NCI-H226 (cell line): ENCODE measurements around the gene RDX.
"Not testable (repeated sequence)": the region's sequence is repeated elsewhere in the genome, so short reads cannot be mapped to it uniquely, and the experiment has no call there.

ENCODE experiments used
- DNase-seq: peaks from one replicate; pipeline ENCODE4 v3.0.0-alpha.2; 2015

Gene RDX

DNA sequence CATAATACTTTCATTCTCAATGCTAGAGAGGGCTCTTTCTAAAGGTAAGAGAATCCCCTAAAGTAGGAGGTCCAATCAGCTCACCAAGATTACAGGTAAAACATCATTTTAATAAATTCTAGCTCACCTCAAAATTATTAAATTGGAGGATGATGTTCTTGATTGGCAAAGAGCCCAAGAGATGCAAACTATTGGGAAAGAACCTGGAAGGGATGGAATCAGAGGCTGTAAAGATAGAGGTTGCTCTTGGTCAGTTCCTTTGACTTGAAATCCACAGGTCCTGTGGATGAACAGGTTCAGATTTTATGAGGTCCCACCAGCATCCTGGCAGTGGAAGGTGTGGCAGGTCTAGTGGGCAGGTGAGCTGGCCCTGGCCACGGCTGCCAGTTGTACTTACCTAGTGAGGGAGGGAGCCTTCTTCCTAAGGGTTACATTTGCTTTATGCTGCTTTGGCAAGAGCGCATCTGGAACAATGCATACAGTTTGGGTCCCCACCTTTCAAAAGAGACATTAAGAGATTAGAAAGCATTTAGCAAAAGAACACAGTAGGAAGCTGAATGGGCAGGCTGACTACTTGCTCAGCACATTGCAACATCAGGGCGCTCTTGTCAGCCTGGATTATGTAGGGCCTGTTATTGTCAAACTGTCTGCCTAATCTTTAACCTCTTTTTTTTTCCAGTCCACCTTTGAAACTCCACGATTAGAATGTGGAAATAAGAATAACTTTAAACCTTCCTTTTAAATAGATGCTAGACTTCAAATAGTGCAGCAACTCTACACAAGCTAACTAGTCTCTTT is 97.0 kb downstream of the RDX start:
- peak; percentile 38 for DNase-seq

DNA sequence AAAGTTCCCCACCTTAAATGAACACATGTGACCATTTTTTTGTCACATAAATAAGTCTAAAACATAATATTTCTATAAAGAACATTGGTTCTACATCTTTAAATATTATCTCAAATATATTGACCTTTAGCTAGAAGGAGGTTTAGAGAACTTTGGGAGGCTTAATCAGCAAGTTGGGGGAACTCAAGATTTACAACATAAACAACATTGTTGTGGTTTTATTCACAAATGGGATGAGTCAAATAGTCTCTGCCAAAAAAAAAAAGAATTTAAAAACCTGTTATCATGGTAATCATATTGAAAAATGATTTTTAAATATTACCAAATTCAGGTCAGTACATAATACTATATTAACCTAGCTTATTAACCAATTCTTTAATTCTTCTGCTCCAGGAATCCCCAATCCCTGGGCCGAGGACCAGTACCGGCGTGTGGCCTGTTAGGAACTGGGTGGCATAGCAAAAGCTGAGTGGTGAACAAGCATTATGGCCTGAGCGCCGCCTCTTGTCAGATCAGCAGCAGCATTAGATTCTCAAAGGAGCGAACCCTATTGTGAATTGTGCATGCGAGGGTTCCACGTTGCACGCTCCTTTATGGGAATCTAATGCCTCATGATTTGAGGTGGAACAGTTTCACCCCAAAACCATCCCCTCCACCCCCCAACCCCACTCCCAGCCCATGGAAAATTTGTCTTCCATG is 98.2 kb downstream of the RDX start:
- peak; percentile 22 for DNase-seq

DNA sequence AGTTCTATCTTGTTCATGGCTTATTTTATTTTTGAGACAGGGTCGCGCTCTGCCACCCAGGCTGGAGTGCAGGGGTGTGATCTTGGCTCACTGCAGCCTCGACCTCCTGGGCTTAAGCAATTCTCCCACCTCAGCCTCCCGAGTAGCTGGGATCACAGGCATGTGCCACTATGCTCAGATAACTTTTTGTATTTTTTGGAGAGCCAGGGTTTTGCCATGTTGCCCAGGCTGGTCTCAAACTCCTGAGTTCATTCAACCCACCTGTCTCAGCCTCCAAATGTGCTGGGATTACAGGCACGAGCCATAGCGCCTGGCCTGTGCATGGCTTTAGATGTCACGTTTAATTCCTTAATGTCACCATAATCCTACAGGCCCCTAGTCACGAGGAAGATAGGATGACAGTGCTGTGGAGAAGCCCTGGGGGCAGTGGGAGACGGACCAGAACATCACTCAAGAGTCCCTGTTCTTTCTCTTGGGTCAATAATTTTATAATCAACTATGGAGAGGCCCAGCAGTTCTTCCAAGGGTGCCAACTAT is 99.5 kb downstream of the RDX start:
- no peak for DNase-seq

DNA sequence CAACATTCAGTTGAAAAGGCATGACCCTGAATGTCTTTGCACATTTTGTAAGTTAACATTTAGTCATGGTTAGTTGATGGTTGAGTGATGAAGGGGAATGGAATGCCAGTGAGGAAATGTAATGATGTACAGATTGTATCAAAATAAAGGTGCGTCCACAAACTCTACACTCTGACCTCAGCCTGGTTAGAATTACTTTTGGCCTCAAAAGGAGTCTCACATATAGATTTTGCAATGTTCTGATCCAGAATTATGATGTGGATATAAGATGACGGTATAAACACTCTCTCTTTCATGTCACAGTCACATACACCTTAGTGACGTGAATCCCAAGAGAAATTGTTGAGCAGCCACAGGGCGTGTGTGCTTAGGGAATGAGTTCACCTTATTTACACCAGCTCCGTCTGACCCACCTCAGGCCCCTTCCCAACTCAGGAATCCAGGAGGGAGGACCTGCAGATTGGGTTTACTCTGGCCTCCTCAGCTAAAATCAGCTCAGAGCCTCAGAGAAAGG is 100.1 kb downstream of the RDX start:
- DNase-seq, result peak; percentile 91

DNA sequence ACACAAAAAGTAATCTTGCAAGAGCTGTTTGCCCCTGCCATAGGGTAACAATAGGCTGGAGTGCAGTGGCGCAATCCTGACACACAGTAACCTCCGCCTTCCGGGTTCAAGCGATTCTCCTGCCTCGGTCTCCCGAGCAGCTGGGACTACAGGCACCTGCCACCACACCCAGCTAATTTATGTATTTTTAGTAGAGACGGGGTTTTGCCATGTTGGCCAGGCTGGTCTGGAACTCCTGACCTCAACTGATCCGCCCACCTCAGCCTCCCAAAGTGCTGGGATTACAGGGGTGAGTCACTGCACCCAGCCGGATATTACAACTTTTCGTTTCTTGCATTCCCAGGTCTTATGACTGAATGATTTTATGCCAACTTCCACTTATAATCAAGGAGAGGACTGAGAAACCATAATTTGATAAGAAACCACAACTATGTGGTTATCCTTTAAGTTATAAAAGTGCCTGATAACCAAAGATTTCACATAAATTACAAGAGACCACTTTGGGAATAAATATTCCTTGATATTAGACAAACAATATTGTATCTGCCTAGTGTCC is 102.1 kb downstream of the RDX start:
- peak; percentile 94 for DNase-seq

DNA sequence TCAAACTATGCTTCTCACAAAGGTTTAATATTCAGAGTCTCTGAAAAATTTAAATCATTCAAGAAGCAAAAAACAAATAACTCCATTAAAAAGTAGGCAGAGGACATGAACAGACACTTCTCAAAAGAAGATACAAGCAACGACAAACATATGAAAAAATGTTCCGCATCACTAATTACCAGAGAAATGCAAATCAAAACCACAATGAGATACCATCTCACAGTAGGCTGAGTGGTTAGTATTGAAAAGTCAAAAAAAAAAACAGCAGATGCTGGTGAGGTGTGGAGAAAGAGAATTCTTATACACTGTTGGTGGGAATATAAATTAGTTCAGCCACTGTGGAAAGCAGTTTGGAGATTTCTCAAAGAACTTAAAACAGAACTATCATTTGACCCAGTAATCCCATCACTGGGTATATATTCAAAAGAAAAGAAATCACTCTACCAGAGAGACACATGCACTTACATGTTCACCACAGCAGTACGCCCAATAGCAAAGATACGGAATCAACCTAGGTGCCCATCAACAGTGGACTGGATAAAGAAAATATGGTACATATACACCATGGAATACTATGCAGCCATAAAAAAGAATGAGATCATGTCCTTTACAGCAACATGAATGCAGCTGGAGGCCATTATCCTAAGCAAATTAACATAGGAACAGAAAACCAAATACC is 103.7 kb downstream of the RDX start:
- not testable (repeated sequence) for DNase-seq

DNA sequence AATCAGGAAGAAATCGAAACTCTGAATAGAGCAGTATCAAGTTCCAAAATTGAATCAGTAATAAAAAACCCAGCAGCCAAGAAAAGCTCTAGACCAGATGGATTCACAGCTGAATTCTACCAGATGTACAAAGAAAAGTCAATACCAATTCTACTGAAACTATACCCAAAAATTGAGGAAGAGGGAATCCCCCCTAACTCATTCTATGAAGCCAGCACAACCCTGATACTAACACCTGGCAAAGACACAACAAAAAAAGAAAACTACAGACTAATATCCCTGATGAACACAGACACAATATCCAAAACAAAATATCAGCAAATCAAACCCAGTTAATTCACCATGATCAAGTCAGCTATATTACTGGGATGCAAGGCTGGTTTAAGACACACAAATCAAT is 105.5 kb downstream of the RDX start:
- DNase-seq, result no peak

DNA sequence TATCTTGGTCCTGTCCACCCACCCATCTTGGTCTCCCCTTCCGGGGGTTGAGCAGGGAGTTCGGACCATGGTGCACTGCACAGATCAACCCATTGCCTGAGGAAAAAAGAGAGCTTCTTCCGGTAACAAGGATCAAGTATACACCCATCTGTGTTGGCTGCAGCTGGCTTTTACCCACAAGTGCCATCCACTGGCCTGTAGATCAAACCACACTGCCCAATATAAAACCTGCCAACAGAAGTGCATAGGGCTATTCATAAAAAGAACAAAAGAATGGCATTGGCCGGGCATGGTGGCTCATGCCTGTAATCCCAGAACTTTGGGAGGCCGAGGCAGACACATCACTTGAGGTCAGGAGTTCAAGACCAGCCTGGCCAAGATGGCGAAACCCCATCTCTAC is 108.7 kb downstream of the RDX start:
- no peak for DNase-seq

DNA sequence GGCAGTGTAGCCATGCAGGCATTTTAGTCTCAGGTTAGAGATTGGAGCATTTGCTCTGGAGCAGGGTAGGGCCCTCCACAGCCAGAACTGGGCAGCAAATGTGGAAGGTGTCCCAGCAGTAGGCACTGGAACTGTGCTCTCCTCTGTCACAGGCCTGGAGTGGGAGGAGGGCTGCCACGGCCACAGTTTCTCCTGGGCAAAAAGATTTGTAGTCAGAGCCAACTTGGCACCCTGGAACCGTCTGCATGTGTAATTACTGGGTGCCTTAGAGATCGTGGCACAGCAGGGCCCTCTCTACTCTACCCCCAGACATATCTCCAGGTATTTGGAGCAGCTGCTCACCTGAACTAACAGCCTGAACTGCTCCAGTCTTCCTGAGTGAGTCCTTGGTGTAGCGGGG is 109.5 kb downstream of the RDX start:
- no peak for DNase-seq

DNA sequence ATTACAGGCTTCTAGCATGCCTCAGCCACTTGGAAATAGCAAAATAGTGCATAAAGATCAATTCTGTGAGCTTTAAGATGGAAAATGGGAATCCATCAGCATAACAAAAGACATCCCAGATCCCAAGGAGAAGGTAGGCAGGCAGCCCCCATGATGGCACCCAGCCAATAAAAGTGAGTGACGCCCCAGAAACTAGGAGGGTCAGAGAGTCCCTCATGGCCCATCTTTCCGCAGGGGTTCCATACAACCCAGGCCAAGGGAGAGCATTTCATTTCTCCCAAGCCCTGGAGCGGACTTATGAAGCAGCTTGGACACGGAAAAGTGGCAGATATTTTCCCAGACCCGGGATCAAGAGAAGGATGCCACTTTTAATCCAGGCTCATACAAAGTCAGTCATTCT is 110.0 kb downstream of the RDX start:
- no peak for DNase-seq

DNA sequence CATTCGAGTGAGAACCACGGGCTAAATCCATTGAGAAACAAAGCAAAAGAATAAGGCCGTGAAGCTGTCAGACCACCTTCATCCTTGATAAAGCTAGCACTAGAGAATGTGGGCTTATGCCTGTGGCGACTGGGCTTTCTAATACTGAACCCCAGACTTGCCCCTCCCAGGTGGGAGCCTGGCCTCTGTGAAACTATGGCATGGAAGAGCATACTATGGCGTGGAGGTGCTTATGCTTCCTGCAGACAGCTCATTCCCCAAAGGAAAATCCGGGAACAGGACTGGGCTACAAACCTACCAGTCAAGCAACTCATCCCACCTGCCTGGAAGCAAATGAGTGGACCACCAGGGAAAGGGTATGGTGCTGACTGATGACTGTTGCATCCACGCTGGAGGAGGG is 110.8 kb downstream of the RDX start:
- DNase-seq, result no peak

DNA sequence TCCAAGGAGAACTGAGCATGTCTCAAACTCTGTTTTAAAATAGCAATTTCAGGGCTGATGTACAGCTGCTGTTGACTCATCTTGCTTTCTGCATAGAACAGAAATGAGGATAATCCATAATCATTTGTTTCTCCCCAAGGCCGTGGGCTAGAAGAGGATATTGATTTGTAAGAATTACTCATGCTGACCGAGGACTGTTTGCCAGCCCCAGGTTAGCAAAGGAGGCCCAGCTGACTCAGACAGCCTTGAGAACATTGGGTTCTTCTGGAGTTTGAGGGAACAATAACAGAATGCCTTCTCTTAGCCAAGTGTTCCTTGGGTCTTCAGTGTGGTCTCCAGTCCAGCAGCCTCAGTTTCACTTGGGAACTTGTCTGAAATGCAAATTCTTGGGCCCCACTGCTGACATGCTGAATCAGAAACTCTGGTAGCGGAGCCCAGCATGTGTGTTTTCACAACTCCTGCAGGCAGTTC is 111.3 kb downstream of the RDX start:
- no peak for DNase-seq

DNA sequence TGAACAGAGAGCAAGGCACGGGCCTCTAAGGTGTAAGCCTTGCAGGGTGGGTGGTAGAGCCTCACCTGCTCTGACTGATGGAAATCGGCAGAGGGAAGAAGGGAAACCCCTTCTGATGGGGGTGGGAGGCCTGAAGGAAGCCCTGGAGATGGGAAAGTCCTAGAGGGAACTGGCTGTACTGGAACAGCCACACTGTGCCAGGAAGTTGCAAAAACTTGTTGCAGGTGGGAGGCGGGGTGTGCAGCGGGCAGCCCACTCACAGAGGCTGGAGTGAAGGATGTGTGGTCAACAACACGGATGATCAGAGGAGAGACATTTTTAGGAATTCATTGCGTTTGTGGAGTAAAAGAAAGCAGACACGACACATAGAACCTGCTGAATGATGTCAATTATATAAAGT is 112.0 kb downstream of the RDX start:
- no peak for DNase-seq

DNA sequence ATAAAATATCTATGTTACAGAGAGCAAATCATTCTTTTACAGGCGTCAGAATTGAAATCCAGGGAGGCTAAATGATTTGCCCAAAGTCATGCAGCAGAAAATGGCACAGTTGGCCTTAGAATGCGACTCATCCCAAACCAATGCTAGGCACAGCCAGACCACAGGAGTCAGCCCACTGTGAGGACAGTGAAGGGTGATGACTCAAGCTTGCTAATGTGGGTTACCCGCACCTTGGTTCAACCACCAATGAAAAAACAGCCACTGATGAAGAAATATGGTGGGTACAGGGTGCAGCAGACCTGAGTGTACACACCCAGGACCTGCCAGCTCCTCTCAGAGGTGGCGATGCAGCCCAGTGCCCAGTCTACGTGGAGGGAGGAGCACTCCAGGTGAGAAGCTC is 113.5 kb downstream of the RDX start:
- peak; percentile 71 for DNase-seq

DNA sequence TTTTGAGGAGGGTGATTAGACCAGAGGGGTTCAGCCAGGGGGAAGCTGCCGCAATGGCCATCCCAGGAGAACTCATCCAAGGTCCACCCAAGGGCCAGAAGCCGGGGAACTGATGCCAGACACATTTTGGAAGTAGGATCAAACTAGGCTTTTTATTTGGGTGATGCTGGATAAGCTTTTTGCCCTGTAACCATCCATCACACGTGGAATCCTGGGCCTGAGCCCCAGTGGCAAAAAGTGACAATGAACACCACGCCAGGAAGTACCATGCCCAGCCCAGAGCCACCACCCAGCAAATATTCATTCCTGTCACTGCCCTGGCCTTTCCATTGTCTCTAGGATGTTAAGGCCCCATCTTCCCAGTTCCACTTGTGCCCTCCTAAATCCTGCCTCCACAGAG is 117.3 kb downstream of the RDX start:
- no peak for DNase-seq

DNA sequence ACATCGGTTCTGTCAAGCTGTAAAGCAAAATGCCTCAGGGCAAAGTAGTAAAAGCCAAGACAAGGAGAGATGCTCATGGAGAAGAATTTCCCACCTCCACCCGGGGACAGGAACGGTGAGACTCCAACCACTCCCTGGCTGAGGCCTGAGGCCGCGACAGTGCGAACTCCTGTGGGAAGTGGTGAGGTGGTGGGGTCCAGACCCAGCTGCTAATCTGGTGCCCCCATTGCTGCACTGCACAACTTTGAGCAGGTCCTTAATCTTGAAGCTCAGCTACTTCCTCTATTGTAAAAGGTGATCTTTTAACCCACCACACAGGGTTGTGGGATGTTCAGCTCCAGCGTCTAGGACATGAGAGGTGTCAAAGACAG is 119.3 kb downstream of the RDX start:
- no peak for DNase-seq

DNA sequence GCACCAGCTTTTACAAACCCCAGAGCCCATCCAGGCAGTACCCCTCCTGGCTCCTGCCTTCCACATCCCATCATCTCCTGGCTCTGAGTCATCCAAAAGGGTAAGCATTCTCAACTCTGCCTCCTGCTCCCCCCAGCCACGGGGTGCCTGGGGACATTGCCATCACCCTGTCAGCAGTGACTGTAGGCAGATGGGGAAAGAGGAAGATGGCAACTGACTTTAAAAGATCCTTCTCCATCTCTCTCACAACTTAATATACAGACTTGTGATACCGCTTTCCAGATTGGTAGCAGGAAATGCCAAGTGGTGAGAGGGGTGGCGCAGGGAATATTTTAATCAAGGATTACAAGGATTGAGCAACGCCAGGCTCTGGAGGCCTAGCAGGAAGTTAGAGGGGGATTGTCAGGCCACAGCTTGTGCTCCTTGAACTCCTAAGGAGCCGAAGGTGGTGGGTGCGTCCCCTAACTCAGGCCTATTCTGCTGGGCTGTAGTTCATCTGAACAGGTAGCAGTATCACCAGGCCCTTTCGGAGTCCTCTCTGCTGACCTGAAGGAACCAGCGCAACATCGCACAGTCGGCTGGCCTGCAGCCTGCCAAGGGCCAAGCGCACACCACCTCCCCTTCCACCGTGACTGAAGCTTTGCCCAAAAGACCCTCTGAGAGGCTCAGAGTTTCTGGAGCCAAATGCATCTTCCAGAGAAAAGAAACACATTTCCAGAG is 119.9 kb downstream of the RDX start:
- DNase-seq, result peak; percentile 58

DNA sequence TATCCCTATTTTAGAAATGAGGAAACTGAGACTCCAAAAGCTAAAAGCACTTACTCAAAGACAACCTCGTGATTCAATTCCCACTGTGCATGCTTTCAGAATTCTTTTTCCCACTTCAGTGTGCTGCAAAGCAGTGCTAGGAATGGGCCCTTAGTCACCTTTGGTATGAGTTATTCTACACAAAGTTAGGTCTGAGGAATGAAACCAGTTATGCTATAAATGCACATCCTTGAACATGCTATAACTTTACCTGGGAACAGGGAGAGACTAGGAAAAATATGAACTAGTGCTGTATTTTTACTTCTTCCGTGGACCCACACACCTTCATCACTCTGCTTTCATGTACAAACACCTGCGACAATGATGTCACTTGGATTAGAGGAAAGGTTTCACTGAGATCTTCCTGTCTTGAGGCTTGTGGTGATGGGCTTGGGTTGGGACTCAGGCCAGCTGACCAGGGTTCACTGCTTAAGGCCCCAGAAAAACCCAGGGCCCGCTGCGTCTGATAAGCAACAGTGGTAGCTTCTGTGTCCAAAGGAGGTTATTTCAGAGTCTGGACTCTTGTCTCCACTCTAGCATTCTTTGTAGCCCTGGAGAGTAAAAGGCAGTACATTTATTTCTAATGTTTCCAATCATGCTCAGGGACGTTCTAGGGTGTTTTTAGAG is 121.6 kb downstream of the RDX start:
- DNase-seq, result peak; percentile 26

DNA sequence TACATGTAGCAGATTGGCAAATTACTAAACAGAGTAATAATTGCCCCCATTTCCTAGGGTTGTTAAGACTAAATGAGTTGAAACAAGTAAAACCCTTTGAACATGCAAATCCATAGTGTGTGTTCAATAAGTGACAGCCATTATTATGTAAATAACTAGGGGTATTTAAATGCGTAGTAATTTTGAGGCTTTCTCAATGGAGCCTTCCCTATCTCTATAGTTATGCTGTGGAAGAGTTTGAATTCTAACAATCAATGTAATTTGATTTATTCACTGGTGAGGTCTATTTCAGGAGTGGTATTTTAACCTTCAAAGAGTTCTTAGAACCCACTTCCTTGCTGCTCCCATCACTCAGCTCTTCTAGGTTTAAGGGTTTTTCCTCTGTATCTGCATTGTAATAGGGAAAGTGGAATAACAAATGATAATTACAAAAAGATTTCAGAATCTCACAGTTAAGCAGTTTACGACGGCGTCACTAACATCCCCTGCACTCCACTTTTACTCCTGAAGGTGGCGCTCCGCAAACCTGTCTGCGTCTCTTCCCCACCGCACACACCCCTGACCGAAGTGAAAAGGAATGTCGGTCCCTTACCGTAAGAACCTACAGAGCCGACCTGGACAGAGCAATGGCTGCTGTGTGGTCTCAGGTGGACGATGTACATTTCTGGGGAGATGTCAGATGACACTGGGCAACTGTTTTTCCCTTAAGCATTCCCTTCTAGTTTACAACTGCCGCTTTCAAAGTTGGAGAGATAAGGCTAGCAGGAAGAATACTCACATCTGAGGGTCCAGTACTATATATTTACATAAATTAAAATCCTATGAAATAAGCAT is 122.4 kb downstream of the RDX start:
- peak; percentile 62 for DNase-seq

DNA sequence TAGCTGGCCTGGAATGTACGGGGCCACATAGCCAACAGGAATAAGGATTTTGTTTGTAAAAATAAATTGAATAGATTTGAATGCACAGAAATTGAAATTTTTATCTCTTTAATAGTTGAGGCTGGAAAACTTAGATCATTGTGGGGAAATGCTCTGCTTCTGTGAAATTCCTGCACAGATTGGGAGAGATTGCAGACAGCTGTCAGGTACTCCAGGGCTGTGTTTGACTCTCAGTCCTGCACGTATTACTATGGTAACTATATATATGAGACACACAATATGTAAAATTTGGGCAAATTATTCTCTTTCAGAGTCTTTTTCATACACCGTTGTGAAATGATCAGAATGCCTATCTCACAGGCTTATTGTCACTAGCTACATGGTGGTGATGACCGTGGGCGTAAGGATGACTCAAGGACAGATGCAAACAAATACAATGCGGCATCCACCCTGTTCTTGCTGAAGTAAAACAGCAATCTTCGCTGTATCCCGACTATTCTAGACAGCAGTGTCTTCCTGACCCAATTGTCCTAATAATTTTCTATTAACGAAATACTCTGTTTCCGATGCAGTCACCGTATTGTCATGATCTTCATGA is 123.8 kb downstream of the RDX start:
- DNase-seq, result no peak

DNA sequence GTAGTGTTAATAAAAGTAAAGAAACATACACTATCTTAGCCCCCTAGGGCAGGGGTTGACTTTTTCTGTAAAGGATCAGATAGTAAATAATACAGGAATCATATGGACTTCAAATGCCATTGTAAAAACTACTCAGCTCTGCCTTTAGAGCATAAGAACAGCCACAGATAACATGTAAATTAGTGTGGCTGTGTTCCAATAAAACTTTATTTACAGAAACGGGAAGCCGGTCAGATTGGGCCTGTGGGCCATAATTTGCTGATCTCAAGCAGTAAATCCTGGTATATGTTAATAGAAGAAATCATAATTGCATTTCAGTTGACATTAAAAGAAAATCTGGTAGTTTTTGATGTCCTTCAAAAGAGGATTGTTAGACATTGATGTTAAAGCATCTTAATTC is 126.7 kb downstream of the RDX start:
- DNase-seq, result no peak
